Transverse colon (tissue), 4 donors: ENCODE results near the gene BCL2L12. TPM values are rescaled to one million over a fixed set of nuclear protein-coding genes. Genes with fewer than 3 reads are reported as not detected.
A peak's percentile ranks its signal among the peaks of the same experiment; 100 is the strongest.

ENCODE experiments used
- DNase-seq: peaks from one replicate; pipeline ENCODE4 v3.0.0-alpha.2; 2019
- H3K27ac ChIP-seq, 4 donors: fragments of 200-600 bp; sonication (generic); 2 replicates each; pipeline ENCODE4 v1.5.1; 2016 to 2018; ENCODE audit warnings: inconsistent platforms in 4 of 4
- H3K27me3 ChIP-seq: fragments of 200-600 bp; sonication (generic); 2 replicates; pipeline ENCODE4 v1.5.1; 2017; ENCODE audit warnings: inconsistent platforms
- H3K36me3 ChIP-seq, 4 donors: fragments of 200-600 bp; sonication (generic); 2 replicates each; pipeline ENCODE4 v1.5.1; 2017 to 2019; ENCODE audit warnings: inconsistent platforms in 4 of 4
- H3K4me1 ChIP-seq, 4 donors: fragments of 200-600 bp; sonication (generic); 2 replicates each; pipeline ENCODE4 v1.5.1; 2017 to 2020; ENCODE audit warnings: inconsistent platforms in 4 of 4
- H3K4me3 ChIP-seq, 4 donors: fragments of 200-600 bp; sonication (generic); 1 replicate in 1 of 4; 2 replicates in 3 of 4; pipeline versions ENCODE4 v1.5.1 to v1.6.1; 2017 to 2019; ENCODE audit warnings: inconsistent platforms in 4 of 4
- H3K9me3 ChIP-seq, 2 donors: fragments of 200-600 bp; sonication (generic); 2 replicates each; pipeline ENCODE4 v1.5.1; 2017 to 2019; ENCODE audit warnings: inconsistent platforms in 2 of 2
- EP300 ChIP-seq: sonication (generic); formaldehyde crosslinking; IDR thresholded peaks from one replicate; pipeline ENCODE4 v1.6.1; 2017; ENCODE audit warnings: antibody characterized with exemption, low read depth
- POLR2A ChIP-seq: fragments of 450-650 bp; IDR thresholded peaks from one replicate; pipeline ENCODE4 v1.6.1; 2016; ENCODE audit warnings: antibody characterized with exemption, mild to moderate bottlenecking, moderate library complexity
- POLR2AphosphoS5 ChIP-seq, 3 donors: sonication (generic); formaldehyde crosslinking; IDR thresholded peaks; one replicate each; pipeline ENCODE4 v1.6.1; 2016; ENCODE audit warnings: antibody characterized with exemption in 3 of 3
- WGBS, 2 donors: methylation state at CpG; one replicate each; pipeline ENCODE4 v1.1.5; 2018; ENCODE audit warnings: low coverage in 1 of 2; 5-methylcytosine and 5-hydroxymethylcytosine counted together
- in situ Hi-C, 4 donors: fragments of 200-750 bp; cut with MboI; loops; one replicate each; pipeline versions ENCODE4 v1.15.0 to v1.15.1; 2017; ENCODE audit warnings: low sequenced_read_pairs in 3 of 4, low pct_ligation_motif_present in 1 of 4, low pct_unique_long_range_greater_than_20kb in 1 of 4
- intact Hi-C: fragments of 100-400 bp; cut with DNase I; formaldehyde crosslinking; loops from one replicate; pipeline ENCODE4 v1.15.1; 2023; ENCODE audit warnings: low total_unique reads
- total RNA-seq, 4 donors: library from RNA; depleted of rRNA; stranded (reverse); fragments of >200 nt; gene quantifications; one replicate each; pipeline ENCODE4 v1.1.0, GENCODE V29; 2016
- TF ChIP-seq, protein P1 (sequence below), 5 experiments: fragments of 200-600 bp in 3 of 5; fragments of 450-650 bp in 2 of 5; sonication (generic) in 3 of 5; IDR thresholded peaks; 1 replicate in 2 of 5; 2 replicates in 3 of 5; pipeline ENCODE4 v1.5.1; 2016 to 2017; ENCODE audit warnings: antibody characterized with exemption in 5 of 5, inconsistent platforms in 3 of 5, mild to moderate bottlenecking in 2 of 5, moderate library complexity in 1 of 5

The BCL2L12 gene
- total RNA-seq, 4 donors from 2014 or later, result 5.4 to 10.2 (median 6.9) TPM

DNA sequence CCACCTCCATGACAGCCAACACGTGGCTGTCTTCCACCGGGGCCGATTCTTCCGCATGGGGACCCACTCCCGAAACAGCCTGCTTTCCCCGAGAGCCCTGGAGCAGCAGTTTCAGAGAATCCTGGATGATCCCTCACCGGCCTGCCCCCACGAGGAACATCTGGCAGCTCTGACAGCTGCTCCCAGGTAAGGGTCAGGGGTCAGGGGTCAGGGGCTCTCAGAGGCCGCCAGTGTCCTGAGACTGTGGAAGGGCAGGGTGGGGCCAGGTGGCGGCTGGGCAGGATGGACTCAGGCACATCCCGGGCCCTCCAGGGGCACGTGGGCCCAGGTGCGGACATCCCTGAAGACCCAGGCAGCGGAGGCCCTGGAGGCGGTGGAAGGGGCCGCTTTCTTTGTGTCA lies 40.2 kb downstream of the BCL2L12 start:
- intact Hi-C loops, result no loop called here
- in situ Hi-C loops, result no loop called here
- 82% methylated on average over 16 of the region's 16 CpGs; no CpG with 5 or more reads in 1 of the 2 donors for WGBS, 2 donors

DNA sequence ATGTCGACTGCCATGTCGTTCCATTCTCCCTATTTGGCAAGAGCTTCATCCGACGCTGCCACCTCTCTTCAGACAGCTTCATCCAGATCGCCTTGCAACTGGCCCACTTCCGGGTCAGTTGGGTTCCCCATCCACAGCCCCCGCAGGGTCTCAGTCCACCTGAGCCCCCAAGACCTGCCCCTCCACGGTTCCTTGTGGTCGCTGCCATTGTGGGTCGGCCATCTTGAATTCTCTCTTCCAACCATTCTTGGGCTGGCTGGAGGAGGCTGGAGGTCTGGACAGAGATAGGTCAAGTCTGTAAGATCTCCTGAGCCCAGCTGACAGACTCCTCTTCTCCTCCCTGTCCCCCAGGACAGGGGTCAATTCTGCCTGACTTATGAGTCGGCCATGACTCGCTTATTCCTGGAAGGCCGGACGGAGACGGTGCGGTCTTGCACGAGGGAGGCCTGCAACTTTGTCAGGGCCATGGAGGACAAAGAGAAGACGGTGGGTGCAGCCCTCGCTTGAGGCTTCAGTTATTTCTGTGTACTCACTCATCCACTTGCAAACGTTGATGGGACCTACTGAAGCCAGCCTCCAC lies 44.7 kb downstream of the BCL2L12 start:
- DNase-seq, result no peak
- no peak overlapping the region for H3K27ac ChIP-seq
- 78 to 92% methylated on average over 5 to 20 of the region's 20 CpGs for WGBS, 2 donors
- H3K4me3 ChIP-seq, result no peak overlapping the region
- in situ Hi-C loops, result no loop called here
- TF ChIP-seq, protein P1, sequence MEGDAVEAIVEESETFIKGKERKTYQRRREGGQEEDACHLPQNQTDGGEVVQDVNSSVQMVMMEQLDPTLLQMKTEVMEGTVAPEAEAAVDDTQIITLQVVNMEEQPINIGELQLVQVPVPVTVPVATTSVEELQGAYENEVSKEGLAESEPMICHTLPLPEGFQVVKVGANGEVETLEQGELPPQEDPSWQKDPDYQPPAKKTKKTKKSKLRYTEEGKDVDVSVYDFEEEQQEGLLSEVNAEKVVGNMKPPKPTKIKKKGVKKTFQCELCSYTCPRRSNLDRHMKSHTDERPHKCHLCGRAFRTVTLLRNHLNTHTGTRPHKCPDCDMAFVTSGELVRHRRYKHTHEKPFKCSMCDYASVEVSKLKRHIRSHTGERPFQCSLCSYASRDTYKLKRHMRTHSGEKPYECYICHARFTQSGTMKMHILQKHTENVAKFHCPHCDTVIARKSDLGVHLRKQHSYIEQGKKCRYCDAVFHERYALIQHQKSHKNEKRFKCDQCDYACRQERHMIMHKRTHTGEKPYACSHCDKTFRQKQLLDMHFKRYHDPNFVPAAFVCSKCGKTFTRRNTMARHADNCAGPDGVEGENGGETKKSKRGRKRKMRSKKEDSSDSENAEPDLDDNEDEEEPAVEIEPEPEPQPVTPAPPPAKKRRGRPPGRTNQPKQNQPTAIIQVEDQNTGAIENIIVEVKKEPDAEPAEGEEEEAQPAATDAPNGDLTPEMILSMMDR (IDR thresholded peaks at IDR 0.05), result no peak
- no peaks in the 10 kb centered on the region for H3K4me1 ChIP-seq
- no peaks in the 10 kb centered on the region for H3K27me3 ChIP-seq
- H3K36me3 ChIP-seq, result no peaks in the 10 kb centered on the region
- H3K9me3 ChIP-seq, result no peaks in the 10 kb centered on the region
- intact Hi-C loops, result no loop called here

More for the DNA sequence above, 40.2 kb downstream of the BCL2L12 start:
- no peak overlapping the region for H3K4me3 ChIP-seq
- TF ChIP-seq POLR2A, result no peak
- TF ChIP-seq, protein P1 (IDR thresholded peaks at IDR 0.05), result no peak
- no peak for TF ChIP-seq POLR2AphosphoS5 (IDR thresholded peaks at IDR 0.05)
- no peak for TF ChIP-seq EP300
- no peaks in the 10 kb centered on the region for H3K4me1 ChIP-seq
- no peak for DNase-seq
- H3K9me3 ChIP-seq, result no peaks in the 10 kb centered on the region
- H3K36me3 ChIP-seq, result no peaks in the 10 kb centered on the region
- H3K27me3 ChIP-seq, result peaks cover 5% of the 10 kb centered on the region
- no peak overlapping the region for H3K27ac ChIP-seq

DNA sequence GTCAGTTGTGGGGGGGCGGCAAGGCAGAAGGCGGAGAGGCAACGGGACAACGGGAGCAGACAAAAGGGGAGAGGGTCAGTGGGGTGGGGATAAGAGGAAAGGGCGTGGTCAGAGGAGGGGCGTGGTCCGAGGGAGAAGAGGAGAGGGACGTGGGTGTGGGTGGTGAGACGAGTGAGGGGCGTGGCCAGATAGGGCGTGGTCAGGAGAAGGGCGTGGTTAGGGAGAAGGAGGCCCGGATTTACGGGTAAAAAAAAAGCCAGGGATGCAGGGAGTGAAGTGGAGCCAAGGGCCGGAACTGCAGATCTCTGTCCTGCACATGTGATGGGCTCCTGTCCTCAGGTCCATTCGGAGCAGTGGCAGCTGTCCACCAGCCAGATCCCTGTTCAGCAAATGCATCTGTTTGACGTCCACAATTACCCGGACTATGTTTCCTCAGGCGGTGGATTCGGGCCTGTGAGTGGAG lies 46.7 kb downstream of the BCL2L12 start:
- no peak overlapping the region for H3K27ac ChIP-seq
- H3K4me3 ChIP-seq, result no peak overlapping the region
- H3K36me3 ChIP-seq, result no peaks in the 10 kb centered on the region
- DNase-seq, result peak; percentile 47
- TF ChIP-seq, protein P1 (IDR thresholded peaks at IDR 0.05), result no peak
- TF ChIP-seq EP300 (no peak), POLR2AphosphoS5 (IDR thresholded peaks at IDR 0.05) (no peak), POLR2A (no peak)
- intact Hi-C loops (no loop called here), in situ Hi-C loops (no loop called here)
- no peaks in the 10 kb centered on the region for H3K27me3 ChIP-seq
- no peaks in the 10 kb centered on the region for H3K9me3 ChIP-seq
- no peaks in the 10 kb centered on the region for H3K4me1 ChIP-seq
- 29 to 49% methylated on average over 12 to 20 of the region's 20 CpGs for WGBS, 2 donors

DNA sequence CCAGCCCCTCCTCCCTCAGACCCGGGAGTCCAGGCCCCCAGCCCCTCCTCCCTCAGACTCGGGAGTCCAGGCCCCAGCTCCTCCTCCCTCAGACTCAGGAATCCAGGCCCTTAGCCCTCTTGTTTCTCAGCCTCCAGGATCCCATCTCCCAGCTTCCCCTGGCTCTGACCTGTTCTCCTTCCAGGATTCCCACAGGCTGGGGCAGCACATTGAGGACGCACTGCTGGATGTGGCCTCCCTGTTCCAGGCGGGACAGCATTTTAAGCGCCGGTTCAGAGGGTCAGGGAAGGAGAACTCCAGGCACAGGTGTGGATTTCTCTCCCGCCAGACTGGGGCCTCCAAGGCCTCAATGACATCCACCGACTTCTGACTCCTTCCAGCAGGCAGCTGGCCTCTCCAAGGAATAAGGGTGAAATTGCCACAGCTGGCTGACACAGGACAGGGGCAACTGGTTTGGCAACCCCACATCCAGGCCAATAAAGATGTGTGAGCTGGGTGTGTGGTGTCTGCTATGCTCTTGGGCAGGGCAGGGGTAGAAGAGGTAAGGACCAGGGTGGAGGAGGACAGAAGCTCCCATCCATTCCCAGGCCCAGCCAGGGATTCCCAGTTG lies 47.6 kb downstream of the BCL2L12 start:
- DNase-seq, result no peak
- H3K36me3 ChIP-seq, result no peaks in the 10 kb centered on the region
- TF ChIP-seq, protein P1 (IDR thresholded peaks at IDR 0.05), result no peak
- TF ChIP-seq POLR2A, result no peak
- no peak for TF ChIP-seq EP300
- TF ChIP-seq POLR2AphosphoS5 (IDR thresholded peaks at IDR 0.05), result no peak
- no peak overlapping the region for H3K27ac ChIP-seq
- H3K9me3 ChIP-seq, result no peaks in the 10 kb centered on the region
- no peaks in the 10 kb centered on the region for H3K4me1 ChIP-seq
- in situ Hi-C loops, result no loop called here
- H3K4me3 ChIP-seq, result no peak overlapping the region
- 68% methylated on average over 7 of the region's 8 CpGs; no CpG with 5 or more reads in 1 of the 2 donors for WGBS, 2 donors
- intact Hi-C loops, result no loop called here
- H3K27me3 ChIP-seq, result no peaks in the 10 kb centered on the region
